Brain microvascular endothelial cell (primary cell): ENCODE data around the gene KIF3A.

Source experiments
- DNase-seq: peaks from one replicate; pipeline ENCODE4 v3.0.0-alpha.2; 2020
- H3K27ac ChIP-seq: fragments of 250-450 bp; sonication (Bioruptor Pico); 2 replicates; pipeline ENCODE4 v1.5.1; 2020; ENCODE audit warnings: mild to moderate bottlenecking, moderate library complexity
- H3K27me3 ChIP-seq: fragments of 250-450 bp; sonication (Bioruptor Pico); replicated peaks from 2 replicates; pipeline ENCODE4 v1.5.1; 2020; ENCODE audit warnings: mild to moderate bottlenecking
- H3K36me3 ChIP-seq: fragments of 250-450 bp; sonication (Bioruptor Pico); replicated peaks from 2 replicates; pipeline ENCODE4 v1.5.1; 2020; ENCODE audit warnings: mild to moderate bottlenecking
- H3K4me3 ChIP-seq: 2 replicates; pipeline ENCODE4 v1.5.1; 2011; ENCODE audit warnings: low read depth, mild to moderate bottlenecking, control low read depth, low read length, moderate library complexity
- CTCF ChIP-seq: IDR thresholded peaks from 2 replicates; pipeline ENCODE4 v1.5.1; 2011; ENCODE audit warnings: low read depth, mild to moderate bottlenecking, moderate library complexity, low read length, control low read depth, inconsistent platforms; ENCODE audit errors: missing control alignments
- in situ Hi-C: cut with HindIII; loops from 2 replicates; pipeline ENCODE4 v1.10.0; 2017; ENCODE audit warnings: low sequenced_read_pairs, low pct_ligation_motif_present

Gene KIF3A

GRCh38 chr5:132781029-132781428 lies 43.7 kb upstream of the KIF3A start:
- no peak for TF ChIP-seq CTCF
- no peaks in the 10 kb centered on the region for H3K36me3 ChIP-seq
- no peak overlapping the region for H3K27ac ChIP-seq
- no peak for DNase-seq
- in situ Hi-C loops: no loop called here
- no peaks in the 10 kb centered on the region for H3K27me3 ChIP-seq
- no peak overlapping the region for H3K4me3 ChIP-seq

GRCh38 chr5:132780577-132780976 lies 43.2 kb upstream of the KIF3A start:
- DNase-seq: no peak
- Histone ChIP-seq H3K4me3 (no peak overlapping the region), H3K27me3 (no peaks in the 10 kb centered on the region), H3K36me3 (no peaks in the 10 kb centered on the region), H3K27ac (no peak overlapping the region)
- in situ Hi-C loops: no loop called here
- TF ChIP-seq CTCF: no peak

- H3K27me3 ChIP-seq: no peaks in the 10 kb centered on the region
- no peak for TF ChIP-seq CTCF
- no peak for DNase-seq
- no peak overlapping the region for H3K4me3 ChIP-seq
- H3K27ac ChIP-seq: no peak overlapping the region
- in situ Hi-C loops: no loop called here
- H3K36me3 ChIP-seq: no peaks in the 10 kb centered on the region
Measured at GRCh38 chr5:132779961-132780360, 42.6 kb upstream of the KIF3A start.

- H3K36me3 ChIP-seq: no peaks in the 10 kb centered on the region
- H3K27ac ChIP-seq: no peak overlapping the region
- no peak for DNase-seq
- no peak overlapping the region for H3K4me3 ChIP-seq
- H3K27me3 ChIP-seq: no peaks in the 10 kb centered on the region
- no peak for TF ChIP-seq CTCF
- in situ Hi-C loops: no loop called here
Measured at GRCh38 chr5:132778856-132779255, 41.5 kb upstream of the KIF3A start.

- Histone ChIP-seq H3K27me3 (no peaks in the 10 kb centered on the region), H3K4me3 (peak overlapping the region; percentile 77), H3K27ac (no peak overlapping the region), H3K36me3 (no peaks in the 10 kb centered on the region)
- in situ Hi-C loops: no loop called here
- DNase-seq: no peak
- TF ChIP-seq CTCF: no peak
Measured at GRCh38 chr5:132778129-132778528, 40.8 kb upstream of the KIF3A start.
